HG02623 (cell line): ENCODE measurements around the gene ANKRD34B.
"Not testable (repeated sequence)": the region's sequence is repeated elsewhere in the genome, so short reads cannot be mapped to it uniquely, and the experiment has no call there.

Experiments
- ATAC-seq: cut with Tn5 transposase; IDR thresholded peaks from one replicate; pipeline ENCODE4 v1.9.1; 2021; ENCODE audit warnings: moderate library complexity; ENCODE audit not compliant: unreplicated experiment

ANKRD34B gene

GRCh38 chr5:80569961-80570786, at the start of gene ANKRD34B:
ANKRD34B (minus strand) TSS chr5:80570280; CDS start chr5:80560019, 10,261 bp downstream.
- ATAC-seq = no peak

DNA sequence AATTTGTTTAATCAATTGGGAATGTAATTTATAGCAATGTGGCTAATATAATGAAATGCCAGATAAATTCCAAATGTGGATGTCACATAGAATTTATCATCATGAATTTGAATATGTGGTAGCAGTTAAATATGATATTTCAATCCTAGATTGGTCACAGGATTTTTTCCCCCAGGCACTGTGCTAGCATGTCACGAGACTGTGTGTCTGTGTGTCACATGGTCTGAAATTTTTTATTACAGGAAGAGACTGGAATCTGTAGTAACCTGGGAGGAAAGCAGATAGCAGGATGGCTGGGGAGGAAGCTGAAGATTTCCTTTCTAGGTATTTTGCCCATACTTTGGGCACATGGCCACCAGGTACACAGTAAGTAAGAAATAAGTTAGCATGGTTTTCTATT, 49.0 kb upstream of the ANKRD34B start:
- ATAC-seq = no peak

- ATAC-seq = no peak
These were observed 48.4 kb upstream of the ANKRD34B start for GRCh38 chr5:80618438-80618837.

GRCh38 chr5:80615266-80615914, 45.3 kb upstream of the ANKRD34B start:
- ATAC-seq = no peak

DNA sequence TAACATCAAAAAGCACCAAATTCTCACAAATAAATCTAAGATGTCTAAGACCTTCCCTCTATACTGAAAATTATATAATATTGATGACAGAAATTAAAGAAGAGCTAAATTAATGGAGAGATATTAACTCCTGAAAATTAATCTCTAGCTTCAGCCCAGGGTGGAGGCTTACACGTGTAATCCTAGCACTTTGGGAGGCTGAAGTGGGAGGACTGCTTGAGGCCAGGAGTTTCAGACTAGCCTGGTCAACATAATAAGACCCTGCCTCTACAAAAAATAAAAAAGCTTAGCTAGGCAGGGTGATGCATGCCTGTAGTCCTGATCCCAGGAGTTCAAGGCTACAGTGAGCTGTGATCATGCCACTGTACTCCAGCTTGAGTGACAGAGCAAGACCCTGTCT, 39.6 kb upstream of the ANKRD34B start:
- no peak for ATAC-seq

DNA sequence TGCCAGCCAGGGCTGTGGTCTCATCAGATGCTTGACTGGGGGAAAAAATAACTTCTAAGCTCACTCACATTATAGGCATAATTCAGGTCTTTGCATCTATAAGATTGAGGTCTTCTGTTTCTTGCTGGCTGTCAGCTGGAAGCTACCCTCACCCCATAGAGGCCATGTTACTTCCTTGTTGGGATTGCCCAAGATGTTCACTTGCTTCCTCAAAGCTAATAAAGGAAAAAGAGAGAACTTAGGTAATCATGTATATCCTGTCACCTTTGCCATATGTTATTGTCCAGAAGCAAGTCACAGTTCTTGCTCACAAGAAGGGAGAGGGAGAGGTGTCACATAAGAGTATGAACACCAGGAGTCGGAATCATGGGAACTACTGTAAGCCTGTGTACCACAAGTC, 38.7 kb upstream of the ANKRD34B start:
- ATAC-seq = no peak

DNA sequence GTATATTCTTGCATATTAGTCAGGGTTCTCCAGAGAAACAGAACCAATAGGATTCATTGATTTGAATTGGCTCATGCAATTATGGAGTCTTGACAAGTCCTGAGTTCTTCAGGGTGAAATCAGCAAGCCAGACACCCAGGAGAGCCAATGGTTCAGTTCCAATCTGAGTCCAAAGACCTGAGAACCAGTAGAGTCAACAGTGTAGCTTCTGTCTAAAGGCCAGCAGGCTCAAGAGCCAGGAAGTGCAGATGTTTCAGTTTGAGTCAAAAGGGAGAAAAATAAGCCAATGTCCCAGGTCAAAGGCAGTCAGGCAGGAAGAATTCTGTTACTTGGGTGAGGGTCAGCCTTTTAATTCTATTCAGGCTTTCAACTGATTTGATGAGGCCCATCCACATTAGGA, 37.8 kb upstream of the ANKRD34B start:
- peak; percentile 50 for ATAC-seq

DNA sequence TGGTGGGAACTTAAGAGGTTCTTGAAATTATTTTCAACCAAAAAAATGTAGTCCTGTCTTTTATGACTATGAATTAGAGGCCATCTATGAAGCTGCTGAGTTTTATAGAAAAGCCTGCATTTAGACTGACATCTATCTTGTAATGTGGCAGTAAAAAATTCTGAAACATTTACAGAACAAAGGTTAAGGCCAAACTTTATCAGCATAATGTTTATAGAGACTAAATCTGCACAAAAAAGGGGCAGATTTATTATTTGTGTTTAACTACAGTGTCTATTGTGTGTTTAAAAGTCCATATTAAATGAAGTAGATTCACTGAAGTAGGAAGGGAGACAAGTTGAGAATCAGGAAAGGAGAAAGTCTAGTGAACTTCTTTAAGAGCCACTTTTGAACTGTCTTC, 37.3 kb upstream of the ANKRD34B start:
- no peak for ATAC-seq

- ATAC-seq = no peak
These were observed 31.0 kb upstream of the ANKRD34B start for GRCh38 chr5:80600943-80601693.

GRCh38 chr5:80597500-80597899, 27.4 kb upstream of the ANKRD34B start:
- ATAC-seq = no peak

GRCh38 chr5:80594810-80595209, 24.7 kb upstream of the ANKRD34B start:
- ATAC-seq = no peak

- ATAC-seq = no peak
These were observed 22.7 kb upstream of the ANKRD34B start for GRCh38 chr5:80592761-80593160.

DNA sequence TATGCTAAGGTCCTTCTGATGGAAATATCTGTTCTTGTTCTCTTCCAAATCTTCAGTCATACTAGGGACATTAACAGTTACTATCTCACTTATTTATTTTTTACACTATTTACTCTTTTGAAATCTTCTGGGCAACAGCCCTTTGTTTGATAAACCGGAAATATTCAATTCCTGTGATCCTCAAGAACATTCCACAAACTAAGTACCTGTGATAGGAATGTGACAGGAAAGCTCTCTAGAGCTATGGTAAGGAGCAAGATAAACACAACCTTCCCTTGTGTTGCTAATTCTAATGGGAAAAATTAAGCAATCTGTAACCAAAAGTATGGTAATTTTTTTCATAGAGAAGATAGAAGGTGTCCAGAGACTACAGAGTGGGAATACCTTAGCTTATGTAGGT, 22.0 kb upstream of the ANKRD34B start:
- no peak for ATAC-seq

DNA sequence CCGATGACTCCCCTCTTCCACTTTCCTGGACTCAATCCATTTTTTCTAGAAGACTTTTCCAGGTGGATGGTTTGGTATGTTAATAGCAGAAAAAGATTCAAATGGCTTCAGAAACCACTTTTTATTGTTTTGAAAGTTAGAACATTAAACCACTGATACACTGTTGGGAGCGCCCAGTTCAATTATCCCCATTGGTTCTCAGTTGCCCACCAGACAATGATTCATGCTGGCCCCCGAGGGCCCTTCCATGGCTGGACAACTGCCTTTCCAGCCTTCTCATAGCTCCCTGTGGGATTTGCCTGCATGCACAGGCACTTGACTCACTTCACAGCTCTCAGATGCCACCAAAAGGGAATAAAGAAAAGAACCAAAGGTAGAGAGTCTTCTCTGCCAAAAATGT, 21.3 kb upstream of the ANKRD34B start:
- ATAC-seq = no peak

DNA sequence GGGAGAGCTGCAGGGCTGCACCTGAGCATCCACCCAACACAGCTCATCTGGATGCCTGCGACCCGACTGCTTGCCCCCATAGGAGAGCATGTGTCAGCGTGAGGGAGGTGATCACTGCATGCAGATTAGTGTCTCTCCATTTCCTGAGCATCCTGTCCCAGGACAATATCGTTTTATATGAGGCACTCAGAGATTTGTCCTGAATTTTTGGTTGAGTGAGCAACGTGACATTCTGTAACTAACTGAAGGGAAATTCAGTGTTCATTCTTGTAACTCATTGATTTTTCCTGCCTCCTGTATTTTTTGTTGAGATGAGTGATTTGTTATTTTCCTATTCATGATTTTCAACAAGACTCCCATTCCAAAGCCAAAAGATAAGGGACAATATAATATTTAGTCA, 20.7 kb upstream of the ANKRD34B start:
- no peak for ATAC-seq

- no peak for ATAC-seq
These were observed 18.9 kb upstream of the ANKRD34B start for GRCh38 chr5:80588858-80589540.

- ATAC-seq = no peak
These were observed 14.7 kb upstream of the ANKRD34B start for GRCh38 chr5:80584770-80585169.

- not testable (repeated sequence) for ATAC-seq
These were observed 10.2 kb upstream of the ANKRD34B start for GRCh38 chr5:80580291-80580690.

GRCh38 chr5:80579050-80579449, 9.0 kb upstream of the ANKRD34B start:
- ATAC-seq = no peak

GRCh38 chr5:80577707-80578106, 7.6 kb upstream of the ANKRD34B start:
- no peak for ATAC-seq

DNA sequence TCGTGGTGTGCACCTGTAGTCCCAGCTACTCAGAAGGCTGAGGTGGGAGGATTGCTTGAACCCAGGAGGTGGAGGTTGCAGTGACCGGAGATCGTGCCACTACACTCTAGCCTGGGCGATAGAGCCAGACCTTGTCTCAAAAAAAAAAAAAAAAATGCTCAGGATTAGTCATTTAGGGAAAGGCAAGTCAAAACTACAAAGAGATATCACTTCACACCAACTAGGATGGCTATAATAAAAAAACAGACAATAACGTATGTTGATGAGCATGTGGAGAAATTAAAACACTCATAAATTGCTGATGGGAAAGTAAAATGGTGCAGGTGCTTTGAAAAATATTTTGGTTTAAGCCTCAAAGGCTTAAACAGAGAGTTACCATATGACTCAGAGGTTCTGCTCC, 6.3 kb upstream of the ANKRD34B start:
- no peak for ATAC-seq
